Measurements from ENCODE around the gene TFAM.

- TF ChIP-seq POLR2AphosphoS5 (IDR thresholded peaks at IDR 0.05; ENCODE audit: insufficient read depth in 1 of 2, low read depth in 1 of 2) (no peak), CTCF (IDR thresholded peaks at IDR 0.05) (no peak), POLR2A (IDR thresholded peaks at IDR 0.05) (no peak)
Observed at GRCh38 chr10:58367069-58367468, 18.1 kb upstream of the TFAM start.
